HG02642 (cell line): ENCODE measurements around the gene LMNA.
"Not testable (repeated sequence)": the region's sequence is repeated elsewhere in the genome, so short reads cannot be mapped to it uniquely, and the experiment has no call there.

ENCODE experiments used
- ATAC-seq: cut with Tn5 transposase; IDR thresholded peaks from one replicate; pipeline ENCODE4 v1.9.1; 2021; ENCODE audit warnings: mild to moderate bottlenecking; ENCODE audit not compliant: unreplicated experiment, poor library complexity

The LMNA gene

DNA sequence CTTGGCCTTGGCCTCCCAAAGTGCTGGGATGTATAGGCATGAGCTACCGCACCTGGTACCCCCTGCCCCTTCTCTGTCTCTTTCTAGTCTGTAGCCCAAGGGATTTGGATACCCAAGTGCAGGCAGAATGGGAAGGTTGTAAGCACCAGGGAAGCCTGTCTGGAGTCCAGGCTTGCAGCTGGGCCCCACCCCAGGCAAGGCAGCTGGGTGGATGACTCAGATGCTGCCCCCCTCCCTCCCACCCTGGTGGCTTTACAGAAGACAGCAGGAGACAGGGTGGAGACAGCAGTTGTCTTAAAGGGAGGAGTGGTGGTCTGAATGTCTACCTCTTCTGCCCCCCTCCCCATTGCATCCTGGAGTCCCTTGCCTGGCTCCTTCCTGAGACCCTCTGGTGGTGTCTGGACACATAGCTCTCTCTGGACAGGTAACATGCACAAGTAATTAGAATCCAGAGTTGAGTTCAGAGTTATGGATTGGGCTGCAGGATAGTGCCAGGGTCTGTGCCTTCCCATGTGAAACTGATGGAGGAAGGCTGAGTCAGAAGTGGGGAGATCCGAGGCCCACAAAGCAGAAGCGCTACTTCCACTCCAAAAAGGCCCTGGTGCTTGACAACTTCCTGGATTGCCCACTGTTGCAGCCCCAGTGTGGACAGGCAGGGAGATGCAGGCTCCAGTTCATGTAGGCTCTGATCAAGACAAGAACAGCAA lies 5.1 kb downstream of the LMNA start:
- ATAC-seq, result no peak

DNA sequence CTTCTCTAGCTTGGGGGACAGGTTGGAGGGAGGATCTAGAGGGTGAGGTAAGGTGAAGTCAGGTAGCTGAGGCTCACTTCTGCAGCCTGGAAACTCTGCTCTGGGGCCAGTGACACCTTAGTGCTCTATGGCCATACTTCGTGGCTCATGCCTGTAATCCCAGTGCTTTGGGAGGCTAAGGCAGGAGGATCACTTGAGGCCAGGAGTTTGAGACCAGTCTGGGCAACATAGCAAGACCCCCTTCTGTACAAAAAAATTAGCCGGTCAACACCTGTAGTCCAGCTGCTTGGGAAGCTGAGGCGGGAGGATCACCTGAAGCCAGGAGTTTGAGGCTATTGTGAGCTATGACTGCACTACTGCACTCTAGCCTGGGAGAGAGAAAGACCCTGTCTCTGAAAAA lies 5.8 kb downstream of the LMNA start:
- ATAC-seq, result no peak

DNA sequence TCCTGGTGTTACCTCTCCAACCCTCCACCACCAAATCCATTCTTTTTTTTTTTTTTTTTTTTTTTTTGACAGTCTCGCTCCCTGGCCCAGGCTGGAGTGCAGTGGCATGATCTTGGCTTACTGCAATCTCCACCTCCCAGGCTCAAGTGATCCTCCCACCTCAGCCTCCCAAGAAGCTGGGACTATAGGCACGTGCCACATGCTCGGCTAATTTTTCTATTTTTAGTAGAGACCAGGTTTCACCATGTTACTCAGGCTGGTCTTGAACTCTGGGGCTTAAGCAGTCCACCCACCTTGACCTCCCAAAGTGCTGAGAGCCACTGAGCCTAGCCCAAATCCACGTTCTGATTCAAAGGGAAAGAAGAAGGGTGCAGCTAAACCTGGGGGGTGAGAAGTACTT lies 6.5 kb downstream of the LMNA start:
- ATAC-seq, result not testable (repeated sequence)

DNA sequence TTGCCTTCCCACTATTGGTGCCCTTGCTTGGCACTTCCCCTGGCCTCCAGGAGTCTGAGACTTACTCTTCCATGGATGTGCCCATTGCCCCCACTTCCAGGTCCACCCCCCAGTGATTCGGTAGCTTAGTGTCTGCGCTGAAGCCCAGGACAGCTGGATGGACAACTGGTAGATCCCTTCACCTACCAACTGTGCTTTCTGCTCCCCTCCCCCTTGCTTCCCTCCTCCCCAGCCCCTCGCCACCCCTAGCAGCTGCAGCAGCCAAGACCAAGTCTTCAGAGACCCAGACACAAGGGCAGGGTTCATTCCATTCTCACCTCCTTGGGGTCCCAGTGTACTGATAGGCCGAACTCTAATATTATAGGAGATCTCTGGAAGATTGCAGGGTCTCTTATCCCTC lies 6.9 kb downstream of the LMNA start:
- no peak for ATAC-seq

DNA sequence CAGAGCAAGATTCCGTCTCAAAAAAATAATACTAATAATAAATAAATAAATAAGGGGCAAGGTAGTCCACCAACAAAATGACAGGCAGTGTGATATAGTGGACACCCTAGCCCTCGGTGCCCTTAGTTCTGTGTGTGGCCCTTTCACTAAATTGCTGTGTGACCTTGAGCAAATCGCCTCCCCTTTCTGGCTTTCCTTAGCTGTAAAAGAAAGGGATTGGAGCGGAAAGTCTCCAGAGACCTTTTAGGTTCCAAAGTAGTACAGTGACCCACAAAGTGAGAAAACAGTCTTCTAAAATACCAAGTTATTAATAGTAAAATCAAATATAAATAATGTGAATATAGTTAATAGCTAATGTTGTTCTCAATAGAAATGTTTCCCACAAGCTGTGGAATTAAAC lies 7.6 kb downstream of the LMNA start:
- no peak for ATAC-seq

DNA sequence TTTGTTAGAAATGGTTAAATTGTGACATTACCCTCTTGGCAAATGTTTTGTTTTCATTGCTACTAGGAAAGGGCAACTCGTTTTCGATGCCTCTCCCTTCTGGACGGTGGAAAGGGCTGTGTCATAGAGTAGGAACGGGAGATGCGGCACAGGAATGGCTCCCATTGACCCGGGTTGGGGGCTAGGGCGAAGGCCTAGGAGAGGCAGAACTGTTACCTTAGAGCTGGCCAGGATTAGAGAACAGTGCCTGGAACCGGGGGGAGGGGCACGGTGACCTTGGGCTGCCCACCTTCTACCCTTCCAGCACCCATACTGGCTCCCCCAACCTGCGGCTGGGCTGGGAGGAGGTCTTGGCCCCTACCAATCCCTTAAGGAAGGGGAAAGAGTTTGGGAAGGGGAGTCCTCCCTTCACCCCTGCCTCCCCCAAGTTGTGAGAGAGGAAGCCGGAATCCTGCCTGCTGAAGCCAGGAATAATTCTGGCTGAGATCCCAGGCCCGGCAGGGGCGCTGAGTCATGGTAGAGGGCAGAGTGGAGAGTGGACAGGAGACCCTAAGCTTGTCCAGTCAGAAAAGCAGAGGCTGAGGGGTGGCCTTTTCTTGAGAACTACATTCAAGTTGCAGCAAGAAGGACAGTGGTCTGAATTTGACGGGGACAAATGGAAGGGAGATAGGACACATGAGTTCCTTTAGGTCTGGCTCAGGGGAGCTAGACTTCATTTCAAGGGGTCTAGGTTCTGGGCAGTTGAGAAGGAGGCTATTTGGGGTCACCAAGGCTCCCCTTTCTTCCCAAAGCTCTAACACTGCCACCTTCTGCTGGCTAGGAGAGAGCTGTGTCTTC lies 8.2 kb downstream of the LMNA start:
- no peak for ATAC-seq

DNA sequence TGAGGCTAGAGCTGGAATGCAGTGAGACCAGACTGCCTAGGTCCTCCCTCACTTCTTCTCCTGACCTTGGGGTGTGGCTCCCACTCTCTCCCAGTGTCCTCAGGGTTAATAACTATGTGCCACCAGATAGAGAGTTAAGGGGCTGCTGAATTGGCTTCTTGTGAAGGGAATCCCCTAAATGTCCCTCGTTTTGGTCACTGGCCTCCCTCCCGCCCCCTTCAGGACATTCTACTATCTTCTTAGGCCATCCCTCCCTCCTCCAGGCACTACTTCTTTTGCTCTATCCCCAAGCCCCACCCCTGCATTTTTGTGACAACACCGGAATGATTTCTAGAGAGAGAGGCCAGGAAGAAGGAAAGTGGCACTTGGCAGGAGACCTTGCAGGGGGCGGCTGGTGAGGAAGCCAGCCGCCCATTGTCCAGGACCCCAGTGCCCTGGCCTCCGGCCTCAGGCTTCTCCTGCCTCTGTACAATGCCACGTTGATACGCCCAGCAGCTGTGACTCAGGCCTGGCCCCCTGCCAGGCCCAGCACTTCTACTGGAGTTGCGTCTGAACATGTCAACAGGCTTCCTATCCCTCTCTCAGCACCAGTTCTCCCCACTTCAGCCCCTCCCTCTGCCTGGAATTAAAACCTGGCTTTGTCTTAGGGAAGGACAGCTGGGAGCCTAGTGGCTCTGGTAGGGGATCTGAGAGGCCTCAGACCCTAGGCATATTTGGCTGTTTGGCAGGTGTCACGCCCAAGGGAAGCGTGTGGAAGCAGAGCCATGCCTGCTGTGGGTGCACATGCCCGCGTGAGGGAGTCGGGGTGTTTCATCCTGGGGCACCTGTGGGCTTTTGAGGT lies 9.1 kb downstream of the LMNA start:
- ATAC-seq, result no peak

DNA sequence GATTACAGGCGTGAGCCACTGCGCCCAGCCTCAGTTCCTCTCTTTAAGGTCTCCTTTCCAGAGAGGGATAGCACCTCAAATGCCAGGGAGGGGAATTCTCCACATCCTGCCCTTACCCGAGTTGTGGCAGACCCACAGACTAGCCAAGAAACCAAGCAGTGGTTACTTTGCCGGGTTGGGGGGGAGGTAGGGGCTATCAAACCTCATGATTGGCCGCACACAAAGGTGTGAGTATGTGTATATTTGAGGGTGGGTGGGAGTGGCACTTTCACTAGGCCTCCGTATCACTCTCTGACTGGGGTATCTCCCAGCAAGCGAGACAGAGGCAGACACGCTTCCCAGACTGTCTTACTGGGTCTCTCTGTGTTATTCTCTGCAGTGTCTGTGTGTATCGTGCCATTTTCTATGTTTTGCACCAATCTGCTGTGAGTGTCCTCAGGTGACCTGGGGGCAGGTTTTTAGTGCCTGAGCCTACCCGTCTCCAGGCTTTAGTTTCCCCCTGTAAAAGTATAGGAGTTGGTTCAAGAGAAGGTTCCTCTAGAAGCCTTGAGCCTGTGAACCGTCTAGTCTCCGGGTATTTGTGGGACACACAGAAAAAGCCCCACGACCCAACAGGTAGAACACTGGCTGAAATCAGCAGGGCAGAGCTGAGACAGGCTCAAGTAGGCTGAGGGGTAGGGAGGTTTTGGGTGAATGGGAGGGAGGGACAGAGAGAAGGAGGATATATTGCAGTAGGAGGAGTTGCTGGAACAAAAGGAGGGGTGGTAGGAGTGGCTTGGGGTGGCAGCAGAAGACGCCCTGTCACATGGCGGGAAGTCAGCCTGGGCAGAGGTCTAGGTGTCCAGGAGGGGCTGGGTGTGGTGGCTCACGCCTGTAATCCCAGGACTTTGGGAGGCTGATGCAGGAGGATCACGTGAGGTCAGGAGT lies 10.3 kb downstream of the LMNA start:
- ATAC-seq, result no peak

DNA sequence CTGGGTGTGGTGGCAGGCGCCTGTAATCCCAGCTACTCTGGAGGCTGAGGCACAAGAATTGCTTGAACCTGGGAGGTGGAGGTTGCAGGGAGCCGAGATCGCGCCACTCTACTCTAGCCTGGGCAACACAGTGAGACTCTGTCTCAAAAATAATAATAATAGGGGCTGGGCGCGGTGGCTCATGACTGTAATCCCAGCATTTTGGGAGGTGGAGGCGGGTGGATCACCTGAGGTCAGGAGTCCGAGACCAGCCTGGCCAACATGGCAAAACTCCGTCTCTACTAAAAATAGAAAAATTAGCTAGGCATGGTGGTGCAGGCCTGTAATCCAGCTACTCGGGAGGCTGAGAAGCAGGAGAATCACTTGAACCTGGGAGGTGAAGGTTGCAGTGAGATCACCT lies 11.0 kb downstream of the LMNA start:
- not testable (repeated sequence) for ATAC-seq

DNA sequence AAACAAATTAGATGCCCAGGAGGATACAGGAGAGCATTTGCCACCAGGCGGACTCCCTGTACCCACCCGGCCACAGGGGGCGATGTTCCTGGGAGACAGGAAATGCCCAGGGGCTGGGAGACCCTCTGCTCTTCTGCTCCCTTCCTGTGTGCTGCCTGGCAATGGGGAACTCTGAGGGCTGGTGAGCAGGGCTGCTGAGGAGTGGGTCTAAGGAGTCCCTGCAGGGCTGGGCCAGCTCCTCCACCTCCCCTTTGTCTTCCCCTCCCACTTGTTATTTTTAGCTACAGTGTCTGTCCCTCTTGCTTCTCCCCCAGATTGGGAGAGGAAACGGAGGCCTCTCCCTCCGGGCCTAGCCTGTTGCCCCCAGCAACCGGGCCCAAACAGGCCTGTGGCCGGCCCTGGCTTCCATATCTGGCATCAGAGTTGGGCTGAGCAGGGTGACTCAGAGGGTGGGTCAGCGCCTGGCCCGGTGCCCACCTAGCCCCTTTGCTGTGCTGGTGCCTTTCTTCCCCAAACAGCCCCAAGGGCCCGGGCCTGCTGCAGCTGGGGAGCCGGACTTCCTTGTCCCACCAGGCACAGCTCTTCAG lies 11.6 kb downstream of the LMNA start:
- ATAC-seq, result peak; percentile 31

DNA sequence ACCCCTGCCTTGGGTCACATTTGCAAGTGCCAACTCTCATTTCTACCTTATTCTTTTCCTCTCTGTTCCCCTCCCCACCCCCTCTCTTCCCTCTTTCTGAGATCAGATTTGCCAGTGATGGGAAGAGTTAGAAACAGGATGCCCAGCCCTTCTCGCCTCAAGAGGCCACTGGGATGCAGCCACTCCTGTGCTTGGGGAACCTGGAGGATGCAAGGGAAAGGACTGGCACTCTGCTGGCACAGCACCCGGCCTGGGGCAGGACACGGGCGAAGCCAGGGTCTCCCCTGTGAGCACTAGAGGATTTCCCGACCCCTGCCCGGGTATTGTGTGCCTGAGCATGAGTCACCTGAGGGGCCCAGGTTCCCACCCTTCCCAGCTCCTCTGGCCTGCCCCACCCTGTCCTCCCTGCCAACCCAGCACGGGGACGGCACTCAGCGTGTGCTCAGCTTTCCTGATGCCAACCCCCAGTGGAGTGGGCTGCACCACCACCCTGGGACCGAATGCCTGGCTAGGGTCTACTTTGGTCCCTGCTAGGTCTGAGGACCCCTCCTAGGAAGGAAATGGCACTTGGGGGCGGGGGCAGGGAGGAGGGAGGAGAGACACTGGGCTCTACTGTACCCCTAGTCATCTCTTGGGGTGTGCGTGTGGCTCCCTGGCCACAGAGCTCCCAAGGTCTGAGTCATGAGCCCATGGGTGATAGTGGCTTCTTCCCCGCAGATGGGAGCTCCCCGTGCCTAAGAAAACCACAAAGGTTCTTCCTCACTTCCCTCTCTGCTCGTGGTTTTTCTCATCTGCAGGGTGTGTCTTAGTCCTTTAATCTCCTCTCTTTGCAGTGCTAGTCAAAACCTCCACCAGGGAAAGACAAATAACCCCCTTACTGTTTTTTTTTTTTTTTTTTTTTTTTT lies 12.4 kb downstream of the LMNA start:
- peak; percentile 51 for ATAC-seq

DNA sequence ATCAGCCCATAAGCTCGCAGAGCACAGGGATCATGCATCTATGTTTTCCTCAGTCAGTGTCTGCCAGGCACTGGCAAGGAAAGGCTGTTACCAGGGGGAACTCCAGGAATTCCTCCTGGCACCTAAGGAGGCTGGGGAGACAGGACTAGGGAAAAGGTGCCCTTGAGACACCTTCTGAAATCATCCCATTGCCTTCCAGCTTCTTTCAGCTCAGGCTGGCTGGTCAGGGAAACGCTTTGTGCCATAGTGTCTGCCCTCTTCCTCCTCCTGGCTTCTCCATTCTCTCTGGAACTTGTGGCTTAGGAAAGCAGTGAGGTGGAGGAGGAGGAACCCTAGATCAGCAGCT lies 13.8 kb downstream of the LMNA start:
- no peak for ATAC-seq

DNA sequence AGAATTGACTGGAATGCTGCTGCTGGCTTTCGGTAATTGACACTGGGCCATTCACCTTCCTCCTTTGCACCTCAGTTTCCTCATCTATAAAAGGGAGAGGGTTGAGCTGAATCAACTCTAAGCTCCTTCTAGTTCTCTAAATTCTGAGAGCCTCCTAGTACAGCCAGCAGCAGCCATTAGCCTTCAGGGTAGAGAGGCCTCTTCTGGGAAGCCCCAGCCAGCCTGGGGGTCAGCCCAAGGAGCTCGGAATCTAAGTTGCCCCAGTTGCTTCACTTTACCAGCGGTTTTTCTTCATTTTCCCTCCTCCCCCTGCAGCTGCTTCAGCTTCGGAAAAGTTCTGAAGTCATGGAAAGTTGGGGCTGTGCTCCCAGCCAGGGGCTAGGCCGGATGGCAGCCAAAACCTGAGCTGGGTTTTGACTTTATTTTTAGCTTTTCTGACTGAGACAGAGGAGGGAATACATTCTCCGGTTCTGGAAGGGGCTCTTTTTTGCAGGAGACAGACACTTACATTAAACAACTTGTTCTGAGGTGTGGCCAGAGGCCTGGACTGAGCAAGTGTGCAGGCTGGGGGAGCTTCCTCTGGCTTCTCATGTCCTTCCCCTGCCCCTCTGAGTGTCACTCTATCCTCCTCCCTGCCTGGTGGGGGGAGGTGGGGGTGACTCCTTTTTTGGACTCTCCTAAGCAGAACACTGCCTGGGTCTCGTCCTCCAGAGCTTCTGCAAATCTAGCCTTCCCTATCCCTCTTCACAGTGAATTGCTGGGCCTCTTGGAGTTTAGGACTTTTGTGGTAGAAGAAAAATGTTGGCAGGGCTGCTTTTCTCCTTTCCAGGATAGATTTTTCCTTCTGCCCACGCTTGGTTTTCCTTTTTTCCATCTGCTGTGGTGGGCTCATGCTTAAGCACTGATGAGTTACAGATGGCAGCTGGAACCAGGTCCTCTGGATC lies 14.4 kb downstream of the LMNA start:
- ATAC-seq, result no peak

DNA sequence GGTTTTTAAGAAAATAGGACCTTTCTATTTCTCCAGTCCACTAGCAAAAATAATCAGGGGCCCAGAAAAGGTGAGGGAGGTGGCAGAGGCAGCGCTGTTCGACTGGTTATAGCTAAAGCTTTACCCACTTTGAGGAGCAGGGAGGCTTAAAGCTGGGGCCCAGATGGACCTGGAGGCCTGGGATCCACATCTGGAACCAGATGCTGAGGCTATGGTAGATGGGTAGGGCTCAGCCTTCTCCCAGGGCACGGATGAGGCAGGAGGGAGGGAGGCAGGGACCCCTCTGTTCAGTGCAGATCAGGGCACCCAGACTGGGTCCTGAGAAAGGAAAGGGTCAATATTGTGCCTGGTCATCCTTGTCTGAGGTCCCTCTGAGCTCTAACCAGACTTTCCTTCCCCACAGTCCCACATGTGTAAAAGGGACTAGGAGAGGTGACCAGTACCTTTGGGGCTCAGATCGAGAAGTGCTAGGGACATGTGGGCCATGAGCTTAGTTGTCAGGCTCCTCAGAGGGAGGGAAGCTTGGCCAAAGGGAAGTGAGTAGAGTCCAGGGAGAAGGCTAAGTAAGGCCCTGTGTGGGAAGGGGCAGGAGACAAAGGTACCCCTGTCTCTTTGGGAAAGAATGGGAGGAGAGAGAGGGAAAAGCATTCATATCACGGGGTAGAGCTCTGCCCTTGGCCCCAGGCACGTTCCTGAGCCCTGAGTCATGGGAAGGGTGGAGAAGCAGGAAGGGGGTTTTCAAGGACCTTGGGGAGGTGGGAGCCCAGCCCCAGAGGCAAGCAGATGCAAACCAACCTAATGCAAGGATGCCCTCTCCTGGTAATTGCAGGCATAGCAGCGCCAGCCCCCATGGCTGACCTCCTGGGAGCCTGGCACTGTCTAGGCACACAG lies 15.4 kb downstream of the LMNA start:
- no peak for ATAC-seq

DNA sequence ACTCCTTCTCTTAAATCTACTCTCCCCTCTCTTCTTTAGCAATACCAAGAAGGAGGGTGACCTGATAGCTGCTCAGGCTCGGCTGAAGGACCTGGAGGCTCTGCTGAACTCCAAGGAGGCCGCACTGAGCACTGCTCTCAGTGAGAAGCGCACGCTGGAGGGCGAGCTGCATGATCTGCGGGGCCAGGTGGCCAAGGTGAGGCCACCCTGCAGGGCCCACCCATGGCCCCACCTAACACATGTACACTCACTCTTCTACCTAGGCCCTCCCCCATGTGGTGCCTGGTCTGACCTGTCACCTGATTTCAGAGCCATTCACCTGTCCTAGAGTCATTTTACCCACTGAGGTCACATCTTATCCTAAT lies 16.0 kb downstream of the LMNA start:
- ATAC-seq, result no peak

DNA sequence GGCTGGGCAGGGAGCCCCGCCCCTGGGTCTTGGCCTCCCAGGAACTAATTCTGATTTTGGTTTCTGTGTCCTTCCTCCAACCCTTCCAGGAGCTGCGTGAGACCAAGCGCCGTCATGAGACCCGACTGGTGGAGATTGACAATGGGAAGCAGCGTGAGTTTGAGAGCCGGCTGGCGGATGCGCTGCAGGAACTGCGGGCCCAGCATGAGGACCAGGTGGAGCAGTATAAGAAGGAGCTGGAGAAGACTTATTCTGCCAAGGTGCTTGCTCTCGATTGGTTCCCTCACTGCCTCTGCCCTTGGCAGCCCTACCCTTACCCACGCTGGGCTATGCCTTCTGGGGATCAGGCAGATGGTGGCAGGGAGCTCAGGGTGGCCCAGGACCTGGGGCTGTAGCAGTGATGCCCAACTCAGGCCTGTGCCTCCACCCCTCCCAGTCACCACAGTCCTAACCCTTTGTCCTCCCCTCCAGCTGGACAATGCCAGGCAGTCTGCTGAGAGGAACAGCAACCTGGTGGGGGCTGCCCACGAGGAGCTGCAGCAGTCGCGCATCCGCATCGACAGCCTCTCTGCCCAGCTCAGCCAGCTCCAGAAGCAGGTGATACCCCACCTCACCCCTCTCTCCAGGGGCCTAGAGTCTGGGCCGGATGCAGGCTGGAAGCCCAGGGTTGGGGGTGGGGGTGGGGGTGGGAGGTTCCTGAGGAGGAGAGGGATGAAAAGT lies 20.4 kb downstream of the LMNA start:
- ATAC-seq, result no peak
